ENCODE data around the gene ZC4H2.

DNA sequence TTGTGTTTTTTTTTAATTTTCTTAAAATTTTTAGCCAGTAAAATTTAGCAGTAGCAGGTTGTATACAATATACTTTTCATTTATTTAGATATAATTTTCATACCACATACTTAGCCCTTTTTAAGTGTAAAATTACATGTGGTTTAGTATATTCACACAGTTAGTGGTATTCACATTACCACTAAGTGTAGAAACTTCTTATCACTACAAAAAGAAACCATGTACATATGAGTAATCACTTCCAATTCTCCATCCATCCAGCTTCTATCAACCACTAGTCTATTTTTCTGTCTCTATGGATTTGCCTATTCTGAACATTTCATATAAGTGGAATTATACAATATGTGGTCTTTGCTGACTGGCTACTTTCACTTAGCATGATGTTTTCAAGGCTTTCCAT, 109.0 kb downstream of the ZC4H2 start:
- TF ChIP-seq, protein P1, sequence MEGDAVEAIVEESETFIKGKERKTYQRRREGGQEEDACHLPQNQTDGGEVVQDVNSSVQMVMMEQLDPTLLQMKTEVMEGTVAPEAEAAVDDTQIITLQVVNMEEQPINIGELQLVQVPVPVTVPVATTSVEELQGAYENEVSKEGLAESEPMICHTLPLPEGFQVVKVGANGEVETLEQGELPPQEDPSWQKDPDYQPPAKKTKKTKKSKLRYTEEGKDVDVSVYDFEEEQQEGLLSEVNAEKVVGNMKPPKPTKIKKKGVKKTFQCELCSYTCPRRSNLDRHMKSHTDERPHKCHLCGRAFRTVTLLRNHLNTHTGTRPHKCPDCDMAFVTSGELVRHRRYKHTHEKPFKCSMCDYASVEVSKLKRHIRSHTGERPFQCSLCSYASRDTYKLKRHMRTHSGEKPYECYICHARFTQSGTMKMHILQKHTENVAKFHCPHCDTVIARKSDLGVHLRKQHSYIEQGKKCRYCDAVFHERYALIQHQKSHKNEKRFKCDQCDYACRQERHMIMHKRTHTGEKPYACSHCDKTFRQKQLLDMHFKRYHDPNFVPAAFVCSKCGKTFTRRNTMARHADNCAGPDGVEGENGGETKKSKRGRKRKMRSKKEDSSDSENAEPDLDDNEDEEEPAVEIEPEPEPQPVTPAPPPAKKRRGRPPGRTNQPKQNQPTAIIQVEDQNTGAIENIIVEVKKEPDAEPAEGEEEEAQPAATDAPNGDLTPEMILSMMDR (IDR thresholded peaks at IDR 0.05) = no peak
- no peak for TF ChIP-seq POLR2A (IDR thresholded peaks at IDR 0.05)
